A673 (cell line): Measurements from ENCODE around the gene TBX4.

Experiments
- EZH2 ChIP-seq: fragments of 200-600 bp; sonication (generic); IDR thresholded peaks from 2 replicates; pipeline ENCODE4 v1.6.1; 2017; ENCODE audit warnings: borderline replicate concordance, low read depth, mild to moderate bottlenecking, mixed read lengths, antibody characterized with exemption, low read length; ENCODE audit not compliant: poor library complexity, severe bottlenecking
- TF ChIP-seq, protein P1 (sequence below): fragments of 300-800, 200-600 bp; sonication (generic); conservative IDR thresholded peaks from 2 replicates; pipeline ENCODE4 v1.5.1; 2017; ENCODE audit warnings: low read depth, mild to moderate bottlenecking, antibody characterized with exemption, low read length, moderate library complexity, mixed read lengths

DNA sequence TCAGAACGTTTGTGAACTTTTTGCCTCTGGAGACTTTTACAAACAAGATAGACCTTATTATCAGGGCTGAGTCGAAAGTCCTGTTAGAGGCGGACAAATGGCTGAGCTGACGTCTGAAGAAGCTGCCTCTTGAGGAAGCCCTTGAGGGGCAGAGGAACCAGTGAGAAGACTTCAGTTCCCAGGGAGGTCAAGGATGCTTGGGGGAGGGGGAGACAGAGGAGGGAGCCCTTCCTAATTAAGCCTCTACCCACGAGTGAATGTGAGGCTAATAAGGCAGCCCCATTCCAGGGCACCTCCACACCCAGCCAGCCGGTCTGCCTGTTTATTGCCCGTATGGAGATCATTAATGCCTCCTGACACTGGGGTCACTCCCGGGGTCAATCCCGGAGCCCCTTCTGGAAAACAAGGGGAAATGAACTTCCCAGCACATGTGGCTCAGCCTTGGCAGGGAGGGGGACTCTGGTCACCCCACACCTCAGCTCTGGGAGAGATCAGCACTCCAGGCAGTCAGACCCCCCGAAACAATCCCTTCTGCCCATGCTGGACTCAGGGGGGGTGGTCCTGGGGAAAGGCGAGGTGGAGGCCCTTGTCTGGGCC lies 9.2 kb upstream of the TBX4 start:
- TF ChIP-seq, protein P1, sequence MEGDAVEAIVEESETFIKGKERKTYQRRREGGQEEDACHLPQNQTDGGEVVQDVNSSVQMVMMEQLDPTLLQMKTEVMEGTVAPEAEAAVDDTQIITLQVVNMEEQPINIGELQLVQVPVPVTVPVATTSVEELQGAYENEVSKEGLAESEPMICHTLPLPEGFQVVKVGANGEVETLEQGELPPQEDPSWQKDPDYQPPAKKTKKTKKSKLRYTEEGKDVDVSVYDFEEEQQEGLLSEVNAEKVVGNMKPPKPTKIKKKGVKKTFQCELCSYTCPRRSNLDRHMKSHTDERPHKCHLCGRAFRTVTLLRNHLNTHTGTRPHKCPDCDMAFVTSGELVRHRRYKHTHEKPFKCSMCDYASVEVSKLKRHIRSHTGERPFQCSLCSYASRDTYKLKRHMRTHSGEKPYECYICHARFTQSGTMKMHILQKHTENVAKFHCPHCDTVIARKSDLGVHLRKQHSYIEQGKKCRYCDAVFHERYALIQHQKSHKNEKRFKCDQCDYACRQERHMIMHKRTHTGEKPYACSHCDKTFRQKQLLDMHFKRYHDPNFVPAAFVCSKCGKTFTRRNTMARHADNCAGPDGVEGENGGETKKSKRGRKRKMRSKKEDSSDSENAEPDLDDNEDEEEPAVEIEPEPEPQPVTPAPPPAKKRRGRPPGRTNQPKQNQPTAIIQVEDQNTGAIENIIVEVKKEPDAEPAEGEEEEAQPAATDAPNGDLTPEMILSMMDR, result no peak
- no peak for TF ChIP-seq EZH2
